ENCODE data around the gene MON2. TPM values are rescaled to one million over a fixed set of nuclear protein-coding genes. Genes with fewer than 3 reads are reported as not detected.
A peak's percentile ranks its signal among the peaks of the same experiment; 100 is the strongest.

Gene MON2
- total and polyA plus RNA-seq, 4 donors, result 11.9 to 175 (median 33.3) TPM

GRCh38 chr12:62434494-62435302 lies 31.9 kb upstream of the MON2 start:
- Histone ChIP-seq H3K27ac (ENCODE audit: low read depth in 1 of 2, low read length in 1 of 2) (no peak overlapping the region), H3K27me3 (ENCODE audit: control insufficient read depth in 3 of 3, insufficient read depth in 3 of 3, low read length in 2 of 3) (peaks cover 0 to 21% (median 10%) of the 10 kb centered on the region in 3 donors), H3K4me1 (ENCODE audit: control insufficient read depth in 5 of 5, insufficient read depth in 5 of 5, low read length in 5 of 5) (peaks cover 0 to 12% (median 0%) of the 10 kb centered on the region in 5 donors), H3K36me3 (ENCODE audit: control insufficient read depth in 4 of 4, insufficient read depth in 4 of 4, low read length in 4 of 4) (no peaks in the 10 kb centered on the region), H3K4me3 (peak overlapping the region; percentile 9), H3K9me3 (ENCODE audit: control insufficient read depth in 4 of 4, insufficient read depth in 3 of 4, low read length in 3 of 4) (peaks cover 0 to 2% (median 0%) of the 10 kb centered on the region in 4 donors), H3K9ac (ENCODE audit: insufficient read depth in 1 of 2, low read length in 2 of 2) (no peak overlapping the region)
- ATAC-seq (ENCODE audit: insufficient read depth, low FRiP score) (no peak), DNase-seq (peak in 1 of 3 donors; percentile 17)
- TF ChIP-seq CTCF (IDR thresholded peaks at IDR 0.05; ENCODE audit: control extremely low read depth, extremely low read depth), result no peak
- 17 to 22% methylated on average over 16 of the region's 16 CpGs for WGBS, 2 donors

GRCh38 chr12:62435303-62436163 lies 31.1 kb upstream of the MON2 start:
- H3K36me3 ChIP-seq (ENCODE audit: control insufficient read depth in 4 of 4, insufficient read depth in 4 of 4, low read length in 4 of 4), result no peaks in the 10 kb centered on the region
- peak; percentile 1 for TF ChIP-seq CTCF (IDR thresholded peaks at IDR 0.05; ENCODE audit: control extremely low read depth, extremely low read depth)
- WGBS, 2 donors, result 3 to 4% methylated on average over 29 of the region's 29 CpGs
- H3K27ac ChIP-seq (ENCODE audit: low read depth in 1 of 2, low read length in 1 of 2), result no peak overlapping the region
- peak; percentile 57 to 73 (median 66) for DNase-seq
- no peak overlapping the region for H3K9ac ChIP-seq (ENCODE audit: insufficient read depth in 1 of 2, low read length in 2 of 2)
- peaks cover 0 to 21% (median 10%) of the 10 kb centered on the region in 3 donors for H3K27me3 ChIP-seq (ENCODE audit: control insufficient read depth in 3 of 3, insufficient read depth in 3 of 3, low read length in 2 of 3)
- ATAC-seq (ENCODE audit: insufficient read depth, low FRiP score), result peak; percentile 74
- H3K4me1 ChIP-seq (ENCODE audit: control insufficient read depth in 5 of 5, insufficient read depth in 5 of 5, low read length in 5 of 5), result peaks cover 0 to 12% (median 0%) of the 10 kb centered on the region in 5 donors
- no peak overlapping the region for H3K4me3 ChIP-seq
- H3K9me3 ChIP-seq (ENCODE audit: control insufficient read depth in 4 of 4, insufficient read depth in 3 of 4, low read length in 3 of 4), result no peaks in the 10 kb centered on the region

- ATAC-seq (ENCODE audit: insufficient read depth, low FRiP score) (no peak), DNase-seq (no peak)
- H3K4me1 ChIP-seq (ENCODE audit: control insufficient read depth in 5 of 5, insufficient read depth in 5 of 5, low read length in 5 of 5), result peaks cover 0 to 12% (median 0%) of the 10 kb centered on the region in 5 donors
- peaks cover 0 to 21% (median 10%) of the 10 kb centered on the region in 3 donors for H3K27me3 ChIP-seq (ENCODE audit: control insufficient read depth in 3 of 3, insufficient read depth in 3 of 3, low read length in 2 of 3)
- H3K9me3 ChIP-seq (ENCODE audit: control insufficient read depth in 4 of 4, insufficient read depth in 3 of 4, low read length in 3 of 4), result peaks cover 0 to 1% (median 0%) of the 10 kb centered on the region in 4 donors
- no peak for TF ChIP-seq CTCF (IDR thresholded peaks at IDR 0.05; ENCODE audit: control extremely low read depth, extremely low read depth)
- no peak overlapping the region for H3K27ac ChIP-seq (ENCODE audit: low read depth in 1 of 2, low read length in 1 of 2)
- 77 to 81% methylated on average over 12 of the region's 12 CpGs for WGBS, 2 donors
- H3K4me3 ChIP-seq, result no peak overlapping the region
- H3K36me3 ChIP-seq (ENCODE audit: control insufficient read depth in 4 of 4, insufficient read depth in 4 of 4, low read length in 4 of 4), result no peaks in the 10 kb centered on the region
- no peak overlapping the region for H3K9ac ChIP-seq (ENCODE audit: insufficient read depth in 1 of 2, low read length in 2 of 2)
Observed at GRCh38 chr12:62436164-62436503, 30.5 kb upstream of the MON2 start.

All from lung (tissue), 12 donors.